ENCODE measurements around the gene PRKCE.

DNA sequence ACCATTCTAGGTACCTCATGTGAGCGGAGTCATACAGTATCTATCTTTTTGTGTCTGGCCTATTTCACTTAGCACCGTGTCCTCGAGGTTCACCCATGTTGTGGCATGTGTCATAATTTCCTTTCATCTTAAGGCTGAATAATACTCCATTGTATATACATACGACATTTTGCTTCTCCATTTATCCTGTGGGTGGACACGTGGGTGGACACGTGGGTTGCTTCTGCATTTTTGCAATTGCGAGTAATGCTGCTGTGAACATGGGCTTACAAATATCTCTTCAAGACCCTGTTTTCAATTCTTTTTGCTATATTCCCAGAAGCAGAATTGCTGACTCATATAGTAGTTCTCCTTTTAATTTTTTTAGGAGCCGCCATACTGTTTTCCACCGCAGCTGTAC, 402.1 kb downstream of the PRKCE start:
- TF ChIP-seq, protein P1, sequence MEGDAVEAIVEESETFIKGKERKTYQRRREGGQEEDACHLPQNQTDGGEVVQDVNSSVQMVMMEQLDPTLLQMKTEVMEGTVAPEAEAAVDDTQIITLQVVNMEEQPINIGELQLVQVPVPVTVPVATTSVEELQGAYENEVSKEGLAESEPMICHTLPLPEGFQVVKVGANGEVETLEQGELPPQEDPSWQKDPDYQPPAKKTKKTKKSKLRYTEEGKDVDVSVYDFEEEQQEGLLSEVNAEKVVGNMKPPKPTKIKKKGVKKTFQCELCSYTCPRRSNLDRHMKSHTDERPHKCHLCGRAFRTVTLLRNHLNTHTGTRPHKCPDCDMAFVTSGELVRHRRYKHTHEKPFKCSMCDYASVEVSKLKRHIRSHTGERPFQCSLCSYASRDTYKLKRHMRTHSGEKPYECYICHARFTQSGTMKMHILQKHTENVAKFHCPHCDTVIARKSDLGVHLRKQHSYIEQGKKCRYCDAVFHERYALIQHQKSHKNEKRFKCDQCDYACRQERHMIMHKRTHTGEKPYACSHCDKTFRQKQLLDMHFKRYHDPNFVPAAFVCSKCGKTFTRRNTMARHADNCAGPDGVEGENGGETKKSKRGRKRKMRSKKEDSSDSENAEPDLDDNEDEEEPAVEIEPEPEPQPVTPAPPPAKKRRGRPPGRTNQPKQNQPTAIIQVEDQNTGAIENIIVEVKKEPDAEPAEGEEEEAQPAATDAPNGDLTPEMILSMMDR (IDR thresholded peaks at IDR 0.05), result no peak
- no peak for TF ChIP-seq POLR2A (IDR thresholded peaks at IDR 0.05)

All from body of pancreas (tissue), 4 donors.